ENCODE data around the gene CALN1.
"Not testable (repeated sequence)": the region's sequence is repeated elsewhere in the genome, so short reads cannot be mapped to it uniquely, and the experiment has no call there.

Gene CALN1

GRCh38 chr7:71851776-71852498 is 560.2 kb downstream of the CALN1 start:
- no peak for DNase-seq

- no peak for DNase-seq
These were observed 566.0 kb downstream of the CALN1 start for GRCh38 chr7:71846160-71846559.

- no peak for DNase-seq
These were observed 568.5 kb downstream of the CALN1 start for GRCh38 chr7:71843676-71844075.

GRCh38 chr7:71842786-71843185 is 569.4 kb downstream of the CALN1 start:
- no peak for DNase-seq

- DNase-seq = no peak
These were observed 569.8 kb downstream of the CALN1 start for GRCh38 chr7:71842381-71842780.

GRCh38 chr7:71835056-71835455 is 577.1 kb downstream of the CALN1 start:
- no peak for DNase-seq

GRCh38 chr7:71829515-71829914 is 582.6 kb downstream of the CALN1 start:
- DNase-seq = no peak

GRCh38 chr7:71828361-71828760 is 583.8 kb downstream of the CALN1 start:
- no peak for DNase-seq

- DNase-seq = no peak
These were observed 586.0 kb downstream of the CALN1 start for GRCh38 chr7:71826141-71826540.

GRCh38 chr7:71824006-71824760 is 588.0 kb downstream of the CALN1 start:
- DNase-seq = no peak

- not testable (repeated sequence) for DNase-seq
These were observed 589.7 kb downstream of the CALN1 start for GRCh38 chr7:71822406-71822805.

- DNase-seq = no peak
These were observed 594.2 kb downstream of the CALN1 start for GRCh38 chr7:71817916-71818315.

GRCh38 chr7:71808115-71808514 is 604.0 kb downstream of the CALN1 start:
- DNase-seq = no peak

GRCh38 chr7:71804256-71804655 is 607.9 kb downstream of the CALN1 start:
- DNase-seq = no peak

- no peak for DNase-seq
These were observed 610.2 kb downstream of the CALN1 start for GRCh38 chr7:71801976-71802375.

- no peak for DNase-seq
These were observed 611.8 kb downstream of the CALN1 start for GRCh38 chr7:71800321-71800720.

GRCh38 chr7:71795410-71795809 is 616.7 kb downstream of the CALN1 start:
- DNase-seq = no peak

GRCh38 chr7:71793251-71793650 is 618.9 kb downstream of the CALN1 start:
- no peak for DNase-seq

GRCh38 chr7:71787513-71787912 is 624.6 kb downstream of the CALN1 start:
- no peak for DNase-seq

GRCh38 chr7:71785216-71785615 is 626.9 kb downstream of the CALN1 start:
- DNase-seq = no peak

GRCh38 chr7:71784781-71785180 is 627.4 kb downstream of the CALN1 start:
- no peak for DNase-seq

GRCh38 chr7:71784180-71784579 is 628.0 kb downstream of the CALN1 start:
- no peak for DNase-seq

GRCh38 chr7:71783779-71784178 is 628.4 kb downstream of the CALN1 start:
- no peak for DNase-seq

- no peak for DNase-seq
These were observed 630.1 kb downstream of the CALN1 start for GRCh38 chr7:71782051-71782450.

GRCh38 chr7:71780282-71780681 is 631.9 kb downstream of the CALN1 start:
- no peak for DNase-seq

Data from NCI-H1694 treated with DMSO at 0.1 percent for 48 hours (cell line).